ENCODE data around the gene ABHD6. TPM values are rescaled to one million over a fixed set of nuclear protein-coding genes. Genes with fewer than 3 reads are reported as not detected.
"Not testable (repeated sequence)": the region's sequence is repeated elsewhere in the genome, so short reads cannot be mapped to it uniquely, and the experiment has no call there.

Gene ABHD6
- total RNA-seq, 1 experiment from 2014 or later: 11.6 TPM

- DNase-seq (ENCODE audit: low read depth): no peak
Observed at GRCh38 chr3:58209933-58210332, 27.7 kb upstream of the ABHD6 start.

GRCh38 chr3:58210761-58211460, 26.7 kb upstream of the ABHD6 start, which contains the start of gene DNASE1L3:
DNASE1L3 (minus strand) TSS chr3:58210972; CDS start chr3:58210906, 66 bp downstream.
- DNase-seq (ENCODE audit: low read depth): no peak

- DNase-seq (ENCODE audit: low read depth): peak; percentile 48
Observed at GRCh38 chr3:58214484-58215316, 22.9 kb upstream of the ABHD6 start.

- DNase-seq (ENCODE audit: low read depth): no peak
Observed at GRCh38 chr3:58215317-58216025, 22.1 kb upstream of the ABHD6 start.

GRCh38 chr3:58216496-58217195, 20.9 kb upstream of the ABHD6 start:
- no peak for DNase-seq (ENCODE audit: low read depth)

DNA sequence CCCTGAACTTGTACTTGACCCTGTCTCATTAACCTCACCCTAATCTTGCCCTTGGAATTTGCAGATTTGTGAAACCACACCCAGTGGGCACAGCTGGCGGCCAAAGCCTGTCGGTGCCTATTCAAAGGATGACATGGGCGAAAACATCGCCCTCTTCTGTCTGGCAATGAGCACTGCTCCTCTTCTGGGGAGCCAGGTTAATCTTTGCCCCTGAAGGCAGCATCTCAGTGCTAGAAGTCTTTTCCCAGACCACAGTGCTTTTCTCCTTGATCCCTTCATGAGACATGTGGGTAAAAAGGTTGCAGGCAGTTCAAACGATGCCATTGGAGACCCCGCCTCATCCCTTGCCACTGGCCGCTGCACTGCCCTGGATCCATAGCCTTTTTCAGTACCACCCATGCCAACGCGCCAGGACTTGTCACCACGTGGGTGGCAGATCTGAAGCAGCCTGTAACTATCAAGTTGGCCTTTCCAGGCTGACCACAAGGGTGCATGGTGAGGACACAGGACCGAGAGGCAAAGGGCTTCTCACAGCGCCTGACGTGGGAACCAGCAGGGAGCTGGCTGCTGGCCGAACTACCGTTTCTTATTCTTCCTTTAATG, 20.3 kb upstream of the ABHD6 start:
- peak; percentile 85 for DNase-seq (ENCODE audit: low read depth)

DNA sequence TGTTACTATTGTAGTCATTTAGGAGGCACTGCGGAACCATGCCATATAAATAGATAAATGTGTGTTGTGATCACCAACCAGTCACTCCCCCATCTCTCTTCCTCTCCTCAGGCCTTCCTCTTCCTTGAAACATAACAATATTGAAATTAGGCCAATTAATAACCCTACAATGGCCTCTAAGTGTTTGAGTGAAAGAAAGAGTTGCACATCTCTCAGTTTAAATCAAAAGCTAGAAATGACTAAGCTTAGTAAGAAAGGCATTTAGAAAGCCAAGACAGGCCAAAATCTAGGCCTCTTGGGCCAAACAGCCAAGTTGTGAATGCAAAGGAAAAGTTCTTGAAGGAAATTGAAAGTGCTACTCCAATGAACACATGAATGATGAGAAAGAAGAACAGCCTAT, 18.7 kb upstream of the ABHD6 start:
- DNase-seq (ENCODE audit: low read depth): no peak

DNA sequence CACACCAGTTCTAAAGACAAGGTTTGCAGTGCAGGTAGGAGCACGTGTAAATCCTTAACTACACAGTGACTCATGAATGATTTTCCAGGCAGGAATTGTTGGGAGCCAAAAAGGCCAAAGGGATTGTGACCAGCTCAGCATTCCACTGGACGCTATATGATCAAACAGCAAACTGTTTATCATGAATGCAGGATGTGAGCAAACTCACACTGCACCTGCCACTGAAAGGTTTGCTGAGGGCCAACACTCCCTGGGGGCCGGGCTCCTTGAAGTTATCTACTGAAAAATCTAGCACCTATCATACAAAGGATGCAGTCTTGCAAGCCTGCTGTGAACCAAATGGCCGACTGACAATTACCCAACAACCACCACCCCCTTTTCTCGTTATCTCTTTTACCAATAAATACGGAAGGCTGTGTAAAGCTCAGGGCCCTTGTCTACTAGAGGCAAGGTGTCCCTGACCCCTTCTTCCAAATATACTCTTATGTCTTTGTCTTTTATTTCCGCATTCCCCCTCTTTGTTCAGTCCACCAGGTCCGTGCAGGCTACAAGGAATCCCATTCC, 15.3 kb upstream of the ABHD6 start:
- DNase-seq (ENCODE audit: low read depth): peak; percentile 22

GRCh38 chr3:58223855-58224254, 13.7 kb upstream of the ABHD6 start:
- DNase-seq (ENCODE audit: low read depth): no peak

DNA sequence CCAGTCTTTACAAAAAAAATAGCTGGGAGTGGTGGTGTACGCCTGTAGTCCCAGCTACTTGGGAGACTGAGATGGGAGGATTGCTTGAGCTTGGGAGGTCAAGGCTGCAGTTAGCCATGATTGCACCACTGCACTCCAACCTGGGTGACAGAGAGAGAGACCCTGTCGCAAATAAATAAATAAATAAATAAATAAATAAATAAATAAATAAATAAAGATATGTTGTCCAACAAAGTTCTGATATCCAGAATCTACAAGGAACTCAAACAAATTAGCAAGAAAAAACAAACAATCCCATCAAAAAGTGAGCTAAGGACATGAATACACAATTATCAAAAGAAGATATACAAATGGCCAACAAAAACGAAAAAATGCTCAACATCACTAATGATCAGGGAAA, 9.7 kb upstream of the ABHD6 start:
- not testable (repeated sequence) for DNase-seq (ENCODE audit: low read depth)

GRCh38 chr3:58230876-58231552, 6.6 kb upstream of the ABHD6 start:
- DNase-seq (ENCODE audit: low read depth): no peak

DNA sequence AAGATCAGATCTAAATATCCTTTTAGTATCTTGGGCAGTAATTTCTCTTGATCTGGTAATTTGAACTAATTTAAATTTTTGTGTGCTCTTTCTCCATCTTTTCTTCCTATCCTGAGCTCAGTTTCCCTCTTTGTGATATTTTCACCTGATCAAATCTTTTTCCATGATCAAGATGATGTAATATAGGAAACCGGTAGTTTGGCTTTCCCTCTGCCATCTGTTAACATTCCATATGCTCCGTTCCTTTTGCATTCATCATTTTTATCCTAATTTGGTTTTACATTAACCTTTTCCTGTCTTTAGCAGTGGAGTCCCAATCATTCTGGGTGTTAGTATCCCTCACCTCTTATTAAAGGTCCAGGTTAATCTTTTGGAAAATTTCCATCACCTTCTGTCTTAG, 5.9 kb upstream of the ABHD6 start:
- no peak for DNase-seq (ENCODE audit: low read depth)

GRCh38 chr3:58234516-58234931, 3.1 kb upstream of the ABHD6 start:
- DNase-seq (ENCODE audit: low read depth): peak; percentile 48

- DNase-seq (ENCODE audit: low read depth): no peak
Observed at GRCh38 chr3:58235970-58236369, 1.6 kb upstream of the ABHD6 start.

- DNase-seq (ENCODE audit: low read depth): peak; percentile 16
Observed at GRCh38 chr3:58236527-58237237, 910 bp upstream of the ABHD6 start.

- DNase-seq (ENCODE audit: low read depth): peak; percentile 47
Observed at GRCh38 chr3:58237941-58238681, 519 bp downstream of the ABHD6 start.

DNA sequence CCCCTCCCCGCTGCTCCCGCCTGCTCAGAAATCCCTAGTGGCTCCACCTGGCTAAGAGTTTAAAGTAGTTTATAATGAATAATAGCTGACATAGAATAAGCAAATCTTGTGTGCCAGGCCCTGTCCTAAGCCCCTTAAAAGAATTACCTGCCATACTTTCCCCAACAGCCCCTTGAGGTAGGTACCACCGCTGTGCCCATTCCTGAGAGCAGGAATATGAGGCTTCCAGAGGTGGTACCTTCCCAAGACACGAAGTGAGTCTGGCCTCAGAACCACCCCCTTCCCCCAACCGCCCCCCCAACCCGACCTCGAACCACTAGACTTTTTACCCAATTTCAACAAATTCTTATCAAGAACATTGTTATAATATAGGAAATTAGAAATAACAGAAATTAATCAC, 1.2 kb downstream of the ABHD6 start:
- DNase-seq (ENCODE audit: low read depth): no peak

- DNase-seq (ENCODE audit: low read depth): no peak
Observed at GRCh38 chr3:58241306-58242044, 3.9 kb downstream of the ABHD6 start.
